A549 treated with CORT108297 at 1 μM for 4 hours (cell line): ENCODE data around the gene SLFN5. TPM values are rescaled to one million over a fixed set of nuclear protein-coding genes. Genes with fewer than 3 reads are reported as not detected.

ENCODE experiments used
- total RNA-seq: library from RNA; stranded (reverse); fragments of 200-300 nt; extraction: Qiagen RNA extraction; gene quantifications from 5 replicates; pipeline ENCODE4 v1.2.3, GENCODE V29; 2022

The SLFN5 gene
- 2.1 to 3.2 TPM (median 2.7 TPM) in 5 replicates for total RNA-seq

GRCh38 chr17:35242805-35243560 lies at the start of gene SLFN5:
Gene SLFN5 (plus strand): TSS chr17:35243072. CDS start chr17:35258691, 15,619 bp downstream.

GRCh38 chr17:35194001-35194400 lies 48.9 kb upstream of the SLFN5 start, which contains the start of gene SLC35G3:
Gene SLC35G3 (minus strand): TSS chr17:35194393. CDS start chr17:35194307, 86 bp downstream.

Other genes starting within 250 kb of the SLFN5 start
- 43.4 to 55.8 TPM (median 50.1 TPM) in 5 replicates for gene RFFL, start 179.4 kb upstream of the SLFN5 start, total RNA-seq
- 24.5 to 31.0 TPM (median 27.6 TPM) in 5 replicates for gene RAD51D, start 123.2 kb upstream of the SLFN5 start, total RNA-seq
- not detected in 5 replicates for gene FNDC8, start 121.5 kb upstream of the SLFN5 start, total RNA-seq
- gene NLE1, start 100.8 kb upstream of the SLFN5 start, total RNA-seq: 30.6 to 40.9 TPM (median 38.3 TPM) in 5 replicates
- gene UNC45B, start 95.3 kb upstream of the SLFN5 start, total RNA-seq: not detected in 5 replicates
- not detected in 5 replicates for gene SLC35G3, start 48.7 kb upstream of the SLFN5 start, total RNA-seq
- gene SLFN11, start 130.5 kb downstream of the SLFN5 start, total RNA-seq: 4.7 to 6.7 TPM (median 6.2 TPM) in 5 replicates
- 0.06 to 0.18 TPM (median 0.09 TPM) in 3 of 5 replicates, not detected in the others for gene SLFN12, start 189.4 kb downstream of the SLFN5 start, total RNA-seq
- gene SLFN13, start 205.7 kb downstream of the SLFN5 start, total RNA-seq: 3.5 to 6.0 TPM (median 4.0 TPM) in 5 replicates